Activated CD4-positive, alpha-beta T cell treated with anti-CD3 and anti-CD28 coated beads, Interleukin-2, amount 50 U/mL, for 16 hours (primary cell): ENCODE results near the gene SOBP.

Source experiments
- DNase-seq: peaks from one replicate; pipeline ENCODE4 v3.0.0-alpha.2; 2020

The SOBP gene

DNA sequence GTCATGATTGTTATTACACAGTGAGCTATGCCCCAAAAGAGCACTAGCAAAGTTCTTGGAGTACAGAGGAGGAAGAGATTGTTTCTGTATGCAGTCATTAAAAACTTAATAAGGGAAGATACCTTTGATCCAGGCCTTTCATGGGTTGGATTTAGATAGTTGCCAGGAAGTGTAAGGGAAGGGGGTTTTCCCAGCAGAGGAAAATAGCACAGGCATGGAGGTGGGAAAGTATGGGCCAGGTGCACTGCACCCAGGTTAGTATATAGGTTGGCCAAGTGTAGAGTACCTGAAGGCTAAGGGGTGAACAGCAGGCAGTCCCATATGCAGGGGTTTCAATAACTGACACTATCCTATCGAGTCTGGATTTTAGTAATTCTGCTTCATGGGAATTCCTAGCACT lies 101.4 kb downstream of the SOBP start:
- DNase-seq: no peak

DNA sequence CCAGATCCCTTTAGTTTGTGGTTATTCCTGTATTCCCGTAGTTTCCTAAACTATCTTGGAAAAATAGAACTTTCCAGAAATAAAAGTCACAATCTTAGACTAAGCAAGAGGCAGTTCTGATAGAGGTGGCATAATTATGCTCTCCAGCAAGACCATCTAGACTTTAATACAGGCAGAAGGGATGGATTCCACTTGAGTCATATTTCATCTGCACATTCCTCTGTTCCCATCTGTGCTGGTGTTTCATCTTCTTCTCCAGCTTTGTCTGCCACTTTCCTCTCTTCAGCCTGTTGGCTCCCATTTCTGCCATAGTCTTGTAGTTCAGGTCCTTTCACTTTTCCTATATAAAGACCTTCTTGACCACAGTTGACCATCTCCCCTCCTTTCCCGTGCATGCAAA lies 102.9 kb downstream of the SOBP start:
- DNase-seq: no peak

- DNase-seq: no peak
These were observed 104.8 kb downstream of the SOBP start for GRCh38 chr6:107594736-107595135.

DNA sequence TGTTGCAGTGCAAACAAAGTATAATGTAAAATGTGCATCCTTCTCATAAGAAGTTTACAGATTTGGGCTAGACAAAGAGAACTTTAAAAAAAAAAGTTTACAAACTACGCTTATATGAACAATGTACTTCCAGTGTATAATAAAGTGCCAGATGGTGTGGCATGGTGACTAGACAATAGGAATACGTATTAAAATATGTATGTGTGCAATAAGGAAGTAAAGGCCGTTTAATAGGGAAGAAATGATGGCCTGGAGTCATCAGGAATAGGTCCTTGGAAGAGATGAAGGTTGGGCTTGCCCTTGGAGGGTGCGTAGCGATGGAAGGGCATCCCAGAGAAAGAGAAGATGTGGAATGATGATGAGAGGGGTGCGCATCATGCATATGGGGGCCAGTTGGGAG lies 108.2 kb downstream of the SOBP start:
- no peak for DNase-seq

DNA sequence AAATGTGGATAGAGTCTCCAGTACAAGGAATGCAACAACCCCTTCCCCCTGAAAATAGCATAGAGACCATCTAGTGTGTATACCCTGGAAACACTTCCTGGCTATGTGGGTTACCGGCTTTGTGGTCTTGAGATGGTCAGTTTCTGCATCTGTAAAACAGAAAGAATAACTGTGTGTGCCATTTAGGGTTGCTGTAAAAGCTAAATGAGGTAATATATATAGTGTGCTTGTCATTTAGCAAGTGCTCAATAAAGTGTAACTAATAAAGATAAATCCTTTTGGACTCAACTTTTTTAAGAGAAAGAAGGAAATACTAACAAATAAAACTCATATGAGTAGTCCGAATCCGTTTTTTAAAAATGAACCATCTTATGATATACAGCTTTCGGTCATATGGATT lies 109.1 kb downstream of the SOBP start:
- no peak for DNase-seq

DNA sequence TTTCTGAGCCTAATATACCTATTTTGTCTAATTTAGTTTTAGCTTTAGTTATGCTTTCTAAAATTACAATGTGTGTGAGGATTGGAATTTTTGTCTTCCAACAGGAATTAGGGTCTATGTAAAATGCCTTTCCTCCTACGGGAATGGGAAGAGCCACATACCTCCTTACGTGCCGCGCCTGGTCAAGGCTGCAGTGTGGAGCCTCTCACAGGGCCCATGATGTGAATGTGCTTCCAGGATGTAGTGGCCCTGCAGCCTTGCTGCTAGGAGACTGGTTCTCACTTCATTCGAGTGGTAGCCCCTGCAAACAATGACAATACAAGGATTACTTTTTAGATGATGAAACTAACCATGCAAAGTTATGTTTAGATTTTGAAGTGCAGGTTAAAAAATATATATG lies 110.2 kb downstream of the SOBP start:
- DNase-seq: no peak

- DNase-seq: no peak
These were observed 111.0 kb downstream of the SOBP start for GRCh38 chr6:107600936-107601335.

DNA sequence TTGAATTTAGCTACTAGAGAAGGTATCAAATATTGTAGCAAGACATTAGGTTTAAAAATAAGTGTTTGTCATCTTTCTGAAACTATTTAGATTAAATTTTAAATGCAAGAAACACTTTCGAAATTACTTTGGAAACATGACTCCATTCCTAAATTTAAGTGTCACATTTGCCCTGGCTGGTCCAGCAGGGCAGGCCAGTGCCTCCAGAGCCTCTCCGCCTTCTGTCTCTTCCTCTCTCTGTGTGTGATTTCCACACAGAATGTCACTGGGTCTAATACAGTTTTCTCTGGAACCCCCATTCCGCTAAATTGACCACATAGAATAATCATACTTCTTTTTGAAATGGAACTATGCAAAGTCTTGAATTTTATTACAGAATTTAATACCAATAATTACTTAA lies 111.5 kb downstream of the SOBP start:
- no peak for DNase-seq

DNA sequence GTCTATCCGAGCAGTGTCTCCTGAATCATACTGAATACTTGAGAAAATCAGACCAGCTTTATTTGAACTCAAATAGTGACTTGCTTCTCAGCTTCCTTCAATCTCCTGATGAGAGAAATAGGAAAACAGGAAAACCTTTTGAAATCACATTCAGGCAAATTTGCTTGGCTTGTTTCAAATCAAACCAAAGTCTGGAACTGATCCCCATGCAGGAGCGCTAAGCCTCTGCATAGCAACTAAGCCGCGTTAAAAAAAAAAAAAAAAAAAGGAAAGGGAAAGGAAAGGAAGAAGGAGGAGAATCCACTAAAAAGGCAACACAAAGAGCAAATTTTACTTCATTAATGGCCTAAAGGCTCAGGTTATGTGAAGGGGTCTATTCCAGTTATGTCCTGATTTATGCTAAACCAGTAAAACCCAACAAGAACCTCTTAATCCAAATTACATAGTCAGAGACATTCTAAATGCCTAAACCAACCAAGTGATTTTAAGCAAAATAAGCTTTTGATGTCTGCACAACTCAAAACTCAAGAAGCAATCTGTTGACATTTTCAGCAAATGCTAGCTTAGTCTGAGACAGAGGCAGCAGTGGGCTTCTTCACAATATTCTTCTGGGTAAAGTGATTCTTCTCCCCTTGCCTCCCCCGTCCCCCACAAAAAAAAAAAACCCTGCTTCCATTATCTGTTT lies 112.5 kb downstream of the SOBP start:
- no peak for DNase-seq

DNA sequence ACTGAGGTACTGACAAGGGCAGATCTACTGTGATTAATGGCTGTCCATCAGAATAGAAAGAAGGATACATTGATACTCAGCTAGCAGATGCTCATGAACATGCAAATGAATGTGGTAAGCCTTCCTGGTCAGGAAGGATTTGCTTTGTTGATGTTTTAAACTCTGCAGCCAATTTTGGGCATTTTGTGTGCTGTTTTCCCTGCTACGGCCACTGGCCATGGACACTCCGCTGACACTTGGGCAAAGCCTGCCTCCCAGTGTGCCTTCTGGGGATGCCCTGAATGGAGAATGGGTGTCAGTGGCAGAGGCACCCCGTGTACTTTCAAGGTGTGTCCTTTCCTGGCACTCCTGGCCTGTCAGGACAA lies 113.1 kb downstream of the SOBP start:
- DNase-seq: no peak

- no peak for DNase-seq
These were observed 114.6 kb downstream of the SOBP start for GRCh38 chr6:107604549-107604948.

DNA sequence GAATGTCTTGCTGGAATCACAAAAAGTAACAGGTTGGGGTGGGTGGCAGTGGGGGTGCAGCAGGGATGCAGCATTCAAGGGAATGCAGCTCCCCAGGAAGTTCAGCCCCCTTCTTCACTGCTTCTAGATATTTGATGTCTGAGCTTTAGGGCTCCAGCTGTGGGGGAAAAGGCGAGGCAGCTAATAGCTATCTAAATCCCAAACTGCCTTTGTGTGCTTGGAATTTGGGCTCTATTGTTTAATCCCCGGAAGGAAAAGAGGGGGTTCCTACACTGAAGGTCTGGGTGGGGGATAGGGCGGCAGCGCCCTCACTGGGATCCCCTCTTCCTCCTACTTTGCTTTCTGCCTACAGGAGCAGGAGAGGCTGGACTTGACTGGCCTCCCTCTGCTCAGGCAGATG lies 116.5 kb downstream of the SOBP start:
- DNase-seq: no peak

GRCh38 chr6:107607116-107607515 lies 117.2 kb downstream of the SOBP start:
- no peak for DNase-seq

DNA sequence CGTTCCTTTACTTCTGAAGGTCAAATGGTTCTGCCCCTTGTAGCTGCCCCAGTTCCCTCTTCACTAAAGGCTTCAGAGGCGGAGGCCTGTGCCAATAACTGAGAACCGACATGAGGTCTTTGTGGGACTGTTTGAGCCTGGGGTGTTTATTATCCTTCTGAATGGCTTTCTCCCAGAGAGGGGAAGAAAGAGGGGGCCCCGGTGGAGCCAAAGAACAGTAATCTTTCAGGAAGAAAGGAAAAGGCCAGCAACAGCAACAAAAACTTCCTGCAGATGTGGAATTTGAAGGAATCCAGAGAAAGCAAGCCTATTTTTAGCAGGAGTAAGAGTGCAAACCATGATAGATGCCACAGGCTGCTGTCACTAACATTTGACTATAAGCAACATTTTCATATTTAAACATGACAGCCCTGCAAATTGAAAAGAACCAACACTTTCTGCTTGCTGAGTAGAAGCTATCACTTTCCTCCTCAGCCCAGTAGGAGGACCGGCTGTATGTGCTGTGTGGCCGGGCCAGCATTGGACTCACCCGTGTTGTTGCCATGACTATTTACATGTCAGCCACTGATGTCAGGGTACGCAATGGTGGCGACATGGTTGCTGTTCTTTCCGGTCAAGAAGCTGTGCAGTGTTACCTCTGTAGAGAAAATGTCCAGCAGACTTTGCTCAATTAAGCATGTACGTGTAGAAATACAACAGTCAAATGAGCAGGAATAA lies 121.3 kb downstream of the SOBP start:
- DNase-seq: no peak

- DNase-seq: no peak
These were observed 123.0 kb downstream of the SOBP start for GRCh38 chr6:107612762-107613415.

- no peak for DNase-seq
These were observed 123.9 kb downstream of the SOBP start for GRCh38 chr6:107613651-107614379.

GRCh38 chr6:107614828-107615227 lies 124.9 kb downstream of the SOBP start:
- no peak for DNase-seq

DNA sequence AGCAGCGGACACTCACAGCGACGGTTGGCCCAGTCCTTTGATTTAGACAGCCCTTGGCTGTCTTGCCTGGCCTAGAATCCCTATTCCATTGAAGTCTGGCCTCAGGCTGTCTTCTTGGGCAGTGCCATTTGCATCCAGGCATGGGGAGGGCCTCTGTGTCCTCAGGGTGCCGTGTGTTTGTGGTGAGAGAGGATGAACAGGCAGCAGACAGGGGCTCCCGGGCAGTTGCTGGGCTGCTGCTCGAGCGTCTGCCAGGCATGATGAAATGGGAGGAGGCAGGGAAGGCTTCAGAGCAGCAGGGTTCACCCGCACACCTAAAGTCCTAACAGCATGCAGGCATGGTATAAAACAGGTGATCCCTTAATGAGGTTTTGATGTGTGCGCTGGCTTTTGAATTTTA lies 126.9 kb downstream of the SOBP start:
- no peak for DNase-seq

DNA sequence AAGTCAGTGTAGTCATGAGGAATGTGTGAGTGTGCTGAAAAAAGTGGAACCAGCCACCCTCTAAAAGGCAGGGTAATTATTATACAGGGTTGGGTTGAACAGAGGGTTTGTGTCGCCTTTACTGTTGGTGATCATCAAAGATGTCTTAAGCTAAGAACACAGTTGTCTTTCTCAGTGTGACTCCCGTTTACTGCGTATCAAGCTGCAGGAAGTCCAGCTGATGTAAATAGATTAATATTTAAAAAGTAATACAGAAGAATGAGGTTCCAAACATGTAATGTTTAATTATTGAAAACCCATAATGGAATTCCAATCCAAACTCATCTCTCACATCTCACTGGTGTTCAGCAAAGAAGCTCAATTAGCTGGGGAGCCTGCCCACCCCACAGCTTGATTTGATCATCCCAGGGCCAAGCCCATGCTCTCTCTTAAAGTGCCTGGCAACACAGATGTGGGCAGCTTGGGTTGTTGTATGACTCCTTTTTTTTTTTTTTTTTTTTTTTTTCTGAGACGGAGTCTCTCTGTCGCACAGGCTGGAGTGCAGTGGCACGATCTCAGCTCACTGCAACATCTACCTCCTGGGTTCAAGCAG lies 127.5 kb downstream of the SOBP start:
- DNase-seq: no peak

GRCh38 chr6:107618672-107619071 lies 128.8 kb downstream of the SOBP start:
- DNase-seq: peak; percentile 37

- no peak for DNase-seq
These were observed 130.8 kb downstream of the SOBP start for GRCh38 chr6:107620732-107621131.

GRCh38 chr6:107621229-107621937 lies 131.5 kb downstream of the SOBP start:
- DNase-seq: no peak

- no peak for DNase-seq
These were observed 132.4 kb downstream of the SOBP start for GRCh38 chr6:107622269-107622668.
